Astrocyte (in vitro differentiated cells and primary cell): ENCODE data around the gene CD300LD. TPM values are rescaled to one million over a fixed set of nuclear protein-coding genes. Genes with fewer than 3 reads are reported as not detected.

Experiments used
- DNase-seq: peaks from one replicate; pipeline ENCODE4 v3.0.0-alpha.2; 2010; ENCODE audit warnings: low read depth
- FAIRE-seq: peaks from 2 replicates; lab custom pipeline; 2011; peaks lifted over from hg19 to GRCh38; lab: Jason Lieb, UNC
- H2AFZ ChIP-seq: 2 replicates; pipeline ENCODE4 v1.6.0; 2012; ENCODE audit warnings: low read depth, low read length, inconsistent platforms
- H3K27ac ChIP-seq: 2 replicates; pipeline ENCODE4 v1.5.1; 2011; ENCODE audit warnings: low read depth, low read length, inconsistent platforms
- H3K27me3 ChIP-seq: 2 replicates; pipeline ENCODE4 v1.6.0; 2011; ENCODE audit warnings: low read length, inconsistent platforms; ENCODE audit not compliant: insufficient read depth
- H3K36me3 ChIP-seq: 2 replicates; pipeline ENCODE4 v1.5.1; 2011; ENCODE audit warnings: low read length, inconsistent platforms; ENCODE audit not compliant: insufficient read depth
- H3K4me1 ChIP-seq: 2 replicates; pipeline ENCODE4 v1.5.1; 2011; ENCODE audit warnings: low read length, inconsistent platforms; ENCODE audit not compliant: insufficient read depth
- H3K4me2 ChIP-seq: 2 replicates; pipeline ENCODE4 v1.6.0; 2012; ENCODE audit warnings: low read length, inconsistent platforms
- H3K4me3 ChIP-seq: 2 replicates; pipeline ENCODE4 v1.5.1; 2011; ENCODE audit warnings: low read depth, mild to moderate bottlenecking, low read length, inconsistent platforms; ENCODE audit not compliant: insufficient read depth
- H3K79me2 ChIP-seq: 2 replicates; pipeline ENCODE4 v1.6.0; 2012; ENCODE audit warnings: mild to moderate bottlenecking, low read length, inconsistent platforms; ENCODE audit not compliant: insufficient read depth
- H3K9ac ChIP-seq: 2 replicates; pipeline ENCODE4 v1.6.0; 2012; ENCODE audit warnings: mild to moderate bottlenecking, low read length, inconsistent platforms
- H3K9me3 ChIP-seq: 2 replicates; pipeline ENCODE4 v1.5.1; 2012; ENCODE audit warnings: low read depth, mild to moderate bottlenecking, low read length, inconsistent platforms; ENCODE audit not compliant: insufficient read depth
- H4K20me1 ChIP-seq: 2 replicates; pipeline ENCODE4 v1.6.0; 2012; ENCODE audit warnings: low read length, inconsistent platforms; ENCODE audit not compliant: insufficient read depth
- H3K27ac Mint-ChIP-seq: one replicate; pipeline ENCODE4 v1.8.0; 2021; ENCODE audit warnings: mild to moderate bottlenecking, mixed read lengths; ENCODE audit not compliant: unreplicated experiment
- H3K27me3 Mint-ChIP-seq: one replicate; pipeline ENCODE4 v1.8.0; 2021; ENCODE audit warnings: low read depth, mixed read lengths; ENCODE audit not compliant: unreplicated experiment
- H3K36me3 Mint-ChIP-seq: one replicate; pipeline ENCODE4 v1.8.0; 2021; ENCODE audit warnings: low read depth, mixed read lengths; ENCODE audit not compliant: unreplicated experiment
- H3K4me1 Mint-ChIP-seq: one replicate; pipeline ENCODE4 v1.8.0; 2021; ENCODE audit warnings: low read depth, mixed read lengths; ENCODE audit not compliant: unreplicated experiment
- H3K4me3 Mint-ChIP-seq: one replicate; pipeline ENCODE4 v1.8.0; 2021; ENCODE audit warnings: mild to moderate bottlenecking, moderate library complexity, mixed read lengths; ENCODE audit not compliant: unreplicated experiment
- H3K9me3 Mint-ChIP-seq: one replicate; pipeline ENCODE4 v1.8.0; 2021; ENCODE audit warnings: mild to moderate bottlenecking, mixed read lengths; ENCODE audit not compliant: unreplicated experiment
- EZH2 ChIP-seq: IDR thresholded peaks from 2 replicates; pipeline ENCODE4 v1.6.1; 2012; ENCODE audit warnings: mild to moderate bottlenecking, low read length, inconsistent platforms; ENCODE audit not compliant: insufficient read depth
- total RNA-seq: library from RNA; stranded (reverse); gene quantifications from 2 replicates; pipeline ENCODE4 v1.2.1, GENCODE V29; 2021
- TF ChIP-seq, protein P1 (sequence below): IDR thresholded peaks from 2 replicates; pipeline ENCODE4 v1.5.1; 2011; ENCODE audit warnings: low read depth, mild to moderate bottlenecking, inconsistent platforms, low read length, moderate library complexity; ENCODE audit not compliant: insufficient read depth

Gene CD300LD
- total RNA-seq, 1 donor from 2014 or later: not detected

DNA sequence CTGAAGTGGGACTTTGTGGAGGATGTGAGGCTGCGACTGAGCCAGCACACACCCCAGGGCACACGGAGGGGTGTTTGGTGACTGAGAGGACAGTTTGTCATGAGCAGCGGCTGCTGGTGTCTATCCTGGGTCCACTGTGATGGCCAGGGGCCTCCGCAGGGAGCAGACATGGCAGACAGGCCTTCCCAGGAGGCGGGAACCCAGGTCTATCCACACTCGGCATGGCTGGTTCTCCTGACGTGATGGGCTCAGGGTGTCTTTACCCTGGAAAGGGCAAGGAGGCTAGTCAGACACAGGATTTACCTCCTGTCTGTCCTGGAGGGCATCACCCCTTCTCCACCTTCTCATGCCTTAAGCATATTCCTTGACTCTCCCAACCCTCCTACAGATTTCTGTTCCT is 45.5 kb downstream of the CD300LD start:
- Mint-ChIP-seq H3K4me3 (no peak overlapping the region), H3K27me3 (peaks cover 27% of the 10 kb centered on the region), H3K36me3 (no peaks in the 10 kb centered on the region), H3K4me1 (peaks cover 8% of the 10 kb centered on the region), H3K9me3 (peaks cover 3% of the 10 kb centered on the region), H3K27ac (no peak overlapping the region)
- no peak overlapping the region for H2AFZ ChIP-seq
- no peak overlapping the region for H3K27ac ChIP-seq
- DNase-seq (no peak), FAIRE-seq (no peak)
- H3K79me2 ChIP-seq: no peaks in the 10 kb centered on the region
- no peaks in the 10 kb centered on the region for H4K20me1 ChIP-seq
- H3K4me3 ChIP-seq: no peak overlapping the region
- H3K4me1 ChIP-seq: no peaks in the 10 kb centered on the region
- no peaks in the 10 kb centered on the region for H3K36me3 ChIP-seq
- H3K9me3 ChIP-seq: no peaks in the 10 kb centered on the region
- no peak overlapping the region for H3K4me2 ChIP-seq
- no peaks in the 10 kb centered on the region for H3K27me3 ChIP-seq
- TF ChIP-seq EZH2: no peak
- TF ChIP-seq, protein P1, sequence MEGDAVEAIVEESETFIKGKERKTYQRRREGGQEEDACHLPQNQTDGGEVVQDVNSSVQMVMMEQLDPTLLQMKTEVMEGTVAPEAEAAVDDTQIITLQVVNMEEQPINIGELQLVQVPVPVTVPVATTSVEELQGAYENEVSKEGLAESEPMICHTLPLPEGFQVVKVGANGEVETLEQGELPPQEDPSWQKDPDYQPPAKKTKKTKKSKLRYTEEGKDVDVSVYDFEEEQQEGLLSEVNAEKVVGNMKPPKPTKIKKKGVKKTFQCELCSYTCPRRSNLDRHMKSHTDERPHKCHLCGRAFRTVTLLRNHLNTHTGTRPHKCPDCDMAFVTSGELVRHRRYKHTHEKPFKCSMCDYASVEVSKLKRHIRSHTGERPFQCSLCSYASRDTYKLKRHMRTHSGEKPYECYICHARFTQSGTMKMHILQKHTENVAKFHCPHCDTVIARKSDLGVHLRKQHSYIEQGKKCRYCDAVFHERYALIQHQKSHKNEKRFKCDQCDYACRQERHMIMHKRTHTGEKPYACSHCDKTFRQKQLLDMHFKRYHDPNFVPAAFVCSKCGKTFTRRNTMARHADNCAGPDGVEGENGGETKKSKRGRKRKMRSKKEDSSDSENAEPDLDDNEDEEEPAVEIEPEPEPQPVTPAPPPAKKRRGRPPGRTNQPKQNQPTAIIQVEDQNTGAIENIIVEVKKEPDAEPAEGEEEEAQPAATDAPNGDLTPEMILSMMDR: no peak
- H3K9ac ChIP-seq: no peak overlapping the region

DNA sequence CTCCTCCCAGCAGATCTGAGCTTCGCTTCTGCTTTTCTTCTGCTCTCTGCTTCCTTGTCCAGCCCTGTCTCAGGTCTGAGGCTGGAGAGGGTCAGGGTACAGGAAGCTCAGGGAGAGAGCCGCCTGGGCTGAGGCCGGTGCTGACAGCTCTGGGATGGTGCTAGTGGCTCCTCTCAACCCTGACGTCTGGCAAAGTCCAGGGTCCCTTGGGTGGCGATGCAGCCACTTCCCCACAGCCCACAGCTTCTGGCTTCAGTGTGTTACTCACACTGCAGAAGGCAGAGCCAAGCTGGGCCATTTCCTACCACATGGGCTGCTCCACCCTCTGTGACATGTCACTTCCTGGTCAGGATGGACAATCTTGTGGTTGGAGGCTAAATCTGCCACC is 46.2 kb downstream of the CD300LD start, which contains the start of gene CD300C:
TSS of gene CD300C (minus strand) at position 273 of the 388 bp plus-strand sequence. CDS start 333 bp downstream, outside the sequence.
- H3K4me3 Mint-ChIP-seq: no peak within 1 kb of the TSS
- peaks cover 7% of the 10 kb centered on the region for H3K4me1 Mint-ChIP-seq
- DNase-seq (peak; percentile 5), FAIRE-seq (no peak)
- Histone ChIP-seq H3K79me2 (no peaks in the 10 kb centered on the region), H3K9ac (no peak within 1 kb of the TSS), H3K4me3 (no peak within 1 kb of the TSS), H3K36me3 (no peaks in the 10 kb centered on the region), H2AFZ (no peak within 1 kb of the TSS), H3K4me1 (no peaks in the 10 kb centered on the region), H3K27ac (no peak within 1 kb of the TSS), H3K27me3 (no peaks in the 10 kb centered on the region), H3K4me2 (no peak within 1 kb of the TSS), H3K9me3 (no peaks in the 10 kb centered on the region), H4K20me1 (no peaks in the 10 kb centered on the region)
- H3K27ac Mint-ChIP-seq: no peak within 1 kb of the TSS
- no peaks in the 10 kb centered on the region for H3K36me3 Mint-ChIP-seq
- peaks cover 3% of the 10 kb centered on the region for H3K9me3 Mint-ChIP-seq
- H3K27me3 Mint-ChIP-seq: peaks cover 23% of the 10 kb centered on the region
- TF ChIP-seq, protein P1: no peak
- no peak for TF ChIP-seq EZH2

DNA sequence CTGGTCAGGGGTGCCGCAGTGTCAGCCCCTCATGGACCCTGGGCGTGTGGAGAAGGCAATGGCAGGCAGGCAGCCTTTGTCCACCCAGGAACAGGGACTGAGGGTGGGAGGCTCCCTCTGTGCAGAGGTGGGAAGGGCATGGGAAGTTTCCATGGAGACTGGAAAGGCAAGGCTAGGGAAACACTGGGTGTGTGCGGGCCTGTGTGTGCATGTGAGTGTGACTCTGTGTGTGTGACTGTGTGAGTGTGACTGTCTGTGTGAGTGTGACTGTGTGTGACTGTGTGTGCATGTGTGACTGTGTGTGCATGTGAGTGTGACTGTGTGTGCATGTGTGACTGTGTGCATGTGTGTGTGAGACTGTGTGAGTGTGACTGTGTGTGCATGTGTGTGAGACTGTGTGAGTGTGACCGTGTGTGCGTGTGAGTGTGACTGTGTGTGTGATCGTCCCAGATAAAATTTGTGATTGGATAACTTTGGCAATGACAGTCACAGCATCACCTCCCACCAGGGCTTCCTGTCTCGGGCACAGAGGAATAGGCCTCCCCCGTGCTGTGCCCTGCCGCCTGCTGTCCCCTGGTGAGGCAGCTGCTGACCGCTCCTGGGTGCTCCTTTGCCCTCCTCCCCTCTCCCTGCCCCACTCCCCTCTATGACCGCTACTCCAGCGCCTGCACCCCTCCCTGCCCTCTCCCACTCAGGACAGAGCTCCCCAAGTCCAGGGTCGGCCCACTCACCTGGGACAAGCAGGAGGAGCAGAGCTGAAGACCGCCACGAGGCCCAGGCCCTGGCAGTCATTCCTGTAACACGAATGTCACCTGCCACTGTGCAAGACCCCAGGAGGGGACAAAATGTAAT is 46.9 kb downstream of the CD300LD start:
- peaks cover 3% of the 10 kb centered on the region for H3K9me3 Mint-ChIP-seq

More for the DNA sequence above, 46.9 kb downstream of the CD300LD start:
- H3K79me2 ChIP-seq: no peaks in the 10 kb centered on the region
- H3K9ac ChIP-seq: no peak overlapping the region
- peaks cover 28% of the 10 kb centered on the region for H3K27me3 Mint-ChIP-seq
- H3K4me1 ChIP-seq: no peaks in the 10 kb centered on the region
- no peaks in the 10 kb centered on the region for H4K20me1 ChIP-seq
- no peak overlapping the region for H3K4me2 ChIP-seq
- no peak overlapping the region for H3K27ac ChIP-seq
- H3K27ac Mint-ChIP-seq: no peak overlapping the region
- H3K4me3 ChIP-seq: no peak overlapping the region
- H3K36me3 ChIP-seq: no peaks in the 10 kb centered on the region
- no peak overlapping the region for H2AFZ ChIP-seq
- no peak for TF ChIP-seq EZH2
- TF ChIP-seq, protein P1: no peak
- no peaks in the 10 kb centered on the region for H3K9me3 ChIP-seq
- H3K36me3 Mint-ChIP-seq: no peaks in the 10 kb centered on the region
- DNase-seq: no peak
- no peaks in the 10 kb centered on the region for H3K27me3 ChIP-seq
- peaks cover 7% of the 10 kb centered on the region for H3K4me1 Mint-ChIP-seq
- H3K4me3 Mint-ChIP-seq: no peak overlapping the region
- no peak for FAIRE-seq
